ENCODE measurements around the gene PRR29.
"Not testable (repeated sequence)": the region's sequence is repeated elsewhere in the genome, so short reads cannot be mapped to it uniquely, and the experiment has no call there.

PRR29 gene

DNA sequence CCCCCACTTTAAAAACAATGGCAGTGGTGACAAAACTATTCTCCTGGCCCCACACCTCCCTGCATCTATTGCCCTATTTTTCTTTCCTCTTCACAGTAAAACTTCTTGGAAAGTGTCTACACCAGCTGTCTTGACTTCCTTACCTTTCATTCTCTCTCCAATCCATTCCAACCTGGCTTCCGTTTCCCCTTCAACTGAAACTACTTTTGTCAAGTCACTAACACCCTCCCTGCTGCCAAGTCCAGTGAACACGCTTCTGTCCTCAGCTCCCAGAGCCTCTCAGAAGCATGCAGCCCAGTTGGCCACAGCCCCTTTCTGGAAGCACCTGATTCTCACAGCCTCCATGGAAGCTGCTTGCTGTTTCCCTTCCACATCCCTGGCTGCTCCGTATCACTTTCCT, 21.4 kb upstream of the PRR29 start:
- Histone ChIP-seq H3K9ac (ENCODE audit: low read length) (no peak overlapping the region), H3K27ac (ENCODE audit: low read length) (no peak overlapping the region), H2AFZ (ENCODE audit: low read length) (no peak overlapping the region), H3K4me3 (ENCODE audit: low read length) (no peak overlapping the region), H3K27me3 (replicated peaks; ENCODE audit: insufficient read depth, low read length) (peaks cover 5% of the 10 kb centered on the region; the same call in 1 of the 2 replicates), H4K20me1 (ENCODE audit: insufficient read depth, low read length) (no peaks in the 10 kb centered on the region), H3F3A (ENCODE audit: insufficient read depth, low read length) (no peaks in the 10 kb centered on the region), H3K4me2 (ENCODE audit: low read depth, low read length) (no peak overlapping the region), H3K36me3 (replicated peaks; ENCODE audit: insufficient read depth, low read length) (no peaks in the 10 kb centered on the region), H3K79me2 (ENCODE audit: low read length) (no peaks in the 10 kb centered on the region), H3K9me3 (replicated peaks; ENCODE audit: insufficient read depth, low read length) (no peaks in the 10 kb centered on the region), H3K9me2 (replicated peaks; ENCODE audit: insufficient read depth, low read length) (no peaks in the 10 kb centered on the region), H3K4me1 (ENCODE audit: low read length) (no peaks in the 10 kb centered on the region)
- DNase-seq, result no peak
- TF ChIP-seq EZH2phosphoT487 (IDR thresholded peaks at IDR 0.05; ENCODE audit: low read length), result no peak
- no peak for TF ChIP-seq CTCF (IDR thresholded peaks at IDR 0.05; ENCODE audit: low read length)
- no peak for TF ChIP-seq EZH2 (optimal IDR thresholded peaks at IDR 0.05; ENCODE audit: low read depth, low read length)

DNA sequence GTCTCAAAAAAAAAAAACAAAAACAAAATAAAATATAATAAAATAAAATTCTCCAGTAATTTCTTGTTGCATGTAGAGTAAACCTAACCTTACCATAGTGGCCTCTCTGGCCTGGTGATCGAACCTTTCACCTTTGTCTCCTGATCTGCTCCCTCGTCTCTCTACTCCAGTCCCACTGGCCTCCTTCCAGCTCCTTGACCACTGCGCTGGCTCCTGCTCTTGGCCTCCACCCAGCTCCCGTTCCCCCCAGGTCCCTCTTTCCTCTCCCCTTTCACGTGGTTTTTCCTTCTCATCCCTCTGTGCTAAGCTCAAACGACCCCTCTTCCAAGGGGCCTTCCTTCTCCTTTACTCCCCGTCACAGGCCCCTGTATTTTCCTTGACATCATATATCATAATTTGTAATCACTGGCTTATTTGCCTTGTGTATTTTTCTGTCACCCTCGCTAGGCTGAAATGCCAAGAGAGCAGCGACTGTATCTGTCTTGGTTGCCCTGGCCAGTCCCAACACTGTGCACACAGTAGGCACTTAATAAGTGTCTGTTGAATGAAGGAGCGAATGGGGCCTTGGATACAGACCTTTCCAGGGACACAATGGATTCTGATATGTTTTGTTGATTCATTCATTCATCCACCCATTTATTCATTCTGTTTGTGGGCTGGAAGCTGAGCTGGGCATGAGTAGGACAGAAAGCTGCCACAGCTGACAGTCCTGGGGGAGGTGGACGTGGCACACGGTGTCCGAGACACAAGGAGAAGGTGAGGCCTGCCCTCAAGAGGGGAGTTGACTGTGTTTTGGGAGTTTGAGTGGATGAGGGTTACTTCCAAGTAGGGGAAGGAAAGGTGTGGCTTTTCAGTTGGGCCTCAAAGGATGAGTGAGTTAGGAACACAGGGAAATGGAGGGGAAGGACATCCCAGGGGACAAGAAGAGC, 19.6 kb upstream of the PRR29 start:
- Histone ChIP-seq H3K9ac (ENCODE audit: low read length) (no peak overlapping the region), H3K27me3 (replicated peaks; ENCODE audit: insufficient read depth, low read length) (peaks cover 5% of the 10 kb centered on the region; the same call in 1 of the 2 replicates), H3K79me2 (ENCODE audit: low read length) (no peaks in the 10 kb centered on the region), H2AFZ (ENCODE audit: low read length) (no peak overlapping the region), H3K4me2 (ENCODE audit: low read depth, low read length) (no peak overlapping the region), H4K20me1 (ENCODE audit: insufficient read depth, low read length) (no peaks in the 10 kb centered on the region), H3K36me3 (replicated peaks; ENCODE audit: insufficient read depth, low read length) (no peaks in the 10 kb centered on the region), H3K9me3 (replicated peaks; ENCODE audit: insufficient read depth, low read length) (no peaks in the 10 kb centered on the region), H3K27ac (ENCODE audit: low read length) (no peak overlapping the region), H3K9me2 (replicated peaks; ENCODE audit: insufficient read depth, low read length) (no peaks in the 10 kb centered on the region), H3K4me3 (ENCODE audit: low read length) (no peak overlapping the region), H3F3A (ENCODE audit: insufficient read depth, low read length) (no peaks in the 10 kb centered on the region), H3K4me1 (ENCODE audit: low read length) (no peaks in the 10 kb centered on the region)
- DNase-seq, result no peak
- no peak for TF ChIP-seq EZH2 (optimal IDR thresholded peaks at IDR 0.05; ENCODE audit: low read depth, low read length)

DNA sequence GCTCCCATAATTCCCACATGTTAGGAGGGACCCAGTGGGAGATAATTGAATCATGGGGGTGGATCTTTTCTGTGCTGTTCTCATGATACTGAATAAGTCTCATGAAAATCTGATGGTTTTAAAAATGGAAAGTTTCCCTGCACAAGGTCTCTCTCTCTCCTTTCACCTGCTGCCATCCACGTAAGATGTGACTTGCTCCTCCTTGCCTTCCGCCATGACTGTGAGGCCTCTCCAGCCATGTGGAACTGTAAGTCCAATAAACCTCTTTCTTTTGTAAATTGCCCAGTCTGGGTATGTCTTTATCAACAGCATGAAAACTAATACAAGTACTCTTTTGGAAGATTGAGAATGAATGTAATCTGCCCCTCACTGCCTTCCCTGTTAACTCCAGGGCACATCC, 15.5 kb upstream of the PRR29 start:
- H3K4me3 ChIP-seq (ENCODE audit: low read length); H3F3A ChIP-seq (ENCODE audit: insufficient read depth, low read length); H3K4me1 ChIP-seq (ENCODE audit: low read length); H3K27me3 ChIP-seq (replicated peaks; ENCODE audit: insufficient read depth, low read length); H3K4me2 ChIP-seq (ENCODE audit: low read depth, low read length); H4K20me1 ChIP-seq (ENCODE audit: insufficient read depth, low read length); H3K9me3 ChIP-seq (replicated peaks; ENCODE audit: insufficient read depth, low read length); H3K27ac ChIP-seq (ENCODE audit: low read length); DNase-seq; H3K9ac ChIP-seq (ENCODE audit: low read length); H3K36me3 ChIP-seq (replicated peaks; ENCODE audit: insufficient read depth, low read length); H2AFZ ChIP-seq (ENCODE audit: low read length); H3K9me2 ChIP-seq (replicated peaks; ENCODE audit: insufficient read depth, low read length); H3K79me2 ChIP-seq (ENCODE audit: low read length): not testable (repeated sequence)

DNA sequence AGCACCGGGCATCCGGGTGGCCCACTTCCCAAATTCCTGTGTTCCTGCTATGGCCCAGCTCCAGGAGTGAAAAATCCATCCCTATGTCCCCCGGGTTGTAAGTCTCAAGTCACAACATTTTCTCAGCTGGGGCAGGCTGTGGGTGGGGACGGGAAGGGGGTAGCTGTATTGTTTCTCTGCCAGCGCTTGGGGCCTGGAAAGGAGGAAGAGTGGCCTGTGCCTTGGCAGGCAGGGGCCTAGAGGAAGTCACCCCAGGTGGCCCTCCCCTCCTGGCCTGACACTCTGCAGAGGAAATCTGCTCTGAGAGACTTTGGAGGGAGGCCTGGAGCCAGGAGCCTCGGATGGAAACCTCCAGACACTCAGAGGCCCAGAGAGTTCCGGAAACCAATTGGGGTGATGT, 14.8 kb upstream of the PRR29 start:
- TF ChIP-seq CTCF (IDR thresholded peaks at IDR 0.05; ENCODE audit: low read length) (no peak), EZH2 (optimal IDR thresholded peaks at IDR 0.05; ENCODE audit: low read depth, low read length) (no peak), EZH2phosphoT487 (IDR thresholded peaks at IDR 0.05; ENCODE audit: low read length) (no peak)

More for the DNA sequence above, 14.8 kb upstream of the PRR29 start:
- no peak overlapping the region for H3K4me3 ChIP-seq (ENCODE audit: low read length)
- no peaks in the 10 kb centered on the region for H3K9me2 ChIP-seq (replicated peaks; ENCODE audit: insufficient read depth, low read length)
- H3K9me3 ChIP-seq (replicated peaks; ENCODE audit: insufficient read depth, low read length), result no peaks in the 10 kb centered on the region
- peaks cover 6% of the 10 kb centered on the region; the same call in 1 of the 2 replicates for H3K4me1 ChIP-seq (ENCODE audit: low read length)
- no peak overlapping the region for H3K9ac ChIP-seq (ENCODE audit: low read length)
- H3K79me2 ChIP-seq (ENCODE audit: low read length), result no peaks in the 10 kb centered on the region
- H4K20me1 ChIP-seq (ENCODE audit: insufficient read depth, low read length), result no peaks in the 10 kb centered on the region
- H3K36me3 ChIP-seq (replicated peaks; ENCODE audit: insufficient read depth, low read length), result no peaks in the 10 kb centered on the region
- H3K4me2 ChIP-seq (ENCODE audit: low read depth, low read length), result no peak overlapping the region
- no peaks in the 10 kb centered on the region for H3K27me3 ChIP-seq (replicated peaks; ENCODE audit: insufficient read depth, low read length)
- DNase-seq, result no peak
- no peaks in the 10 kb centered on the region for H3F3A ChIP-seq (ENCODE audit: insufficient read depth, low read length)
- no peak overlapping the region for H3K27ac ChIP-seq (ENCODE audit: low read length)
- H2AFZ ChIP-seq (ENCODE audit: low read length), result no peak overlapping the region

Data from MM.1S (cell line).